Endodermal cell (in vitro differentiated cells): ENCODE data around the gene EGFLAM. TPM values are rescaled to one million over a fixed set of nuclear protein-coding genes. Genes with fewer than 3 reads are reported as not detected.
A peak's percentile ranks its signal among the peaks of the same experiment; 100 is the strongest.

Experiments
- DNase-seq: peaks from one replicate; pipeline ENCODE4 v3.0.0-alpha.2; 2017
- H3K27ac ChIP-seq: 2 replicates; pipeline ENCODE4 v1.5.1; 2013; ENCODE audit warnings: mild to moderate bottlenecking, low read depth, low read length, moderate library complexity
- H3K27me3 ChIP-seq: 2 replicates; pipeline ENCODE4 v1.6.1; 2013; ENCODE audit warnings: mild to moderate bottlenecking, low read length, moderate library complexity; ENCODE audit not compliant: insufficient read depth, control insufficient read depth, poor library complexity, severe bottlenecking
- H3K36me3 ChIP-seq: 2 replicates; pipeline ENCODE4 v1.7.0; 2013; ENCODE audit warnings: mild to moderate bottlenecking, low read length, moderate library complexity; ENCODE audit not compliant: control insufficient read depth, insufficient read depth
- H3K4me1 ChIP-seq: one replicate; pipeline ENCODE4 v1.7.0; 2013; ENCODE audit warnings: low read length; ENCODE audit not compliant: control insufficient read depth, insufficient read depth
- H3K4me3 ChIP-seq: 2 replicates; pipeline ENCODE4 v1.5.1; 2013; ENCODE audit warnings: mild to moderate bottlenecking, low read length, moderate library complexity
- H3K9ac ChIP-seq: 2 replicates; pipeline ENCODE4 v1.6.1; 2013; ENCODE audit warnings: mild to moderate bottlenecking, low read length, moderate library complexity; ENCODE audit not compliant: poor library complexity, severe bottlenecking; ENCODE audit errors: extremely low read depth
- H3K9me3 ChIP-seq: 2 replicates; pipeline ENCODE4 v1.6.1; 2013; ENCODE audit warnings: mild to moderate bottlenecking, low read length, moderate library complexity; ENCODE audit not compliant: control insufficient read depth
- H3K27ac Mint-ChIP-seq: 2 replicates; pipeline ENCODE4 v1.8.0; 2020; ENCODE audit warnings: mixed read lengths
- H3K27me3 Mint-ChIP-seq: 2 replicates; pipeline ENCODE4 v1.8.0; 2021; ENCODE audit warnings: mild to moderate bottlenecking, mixed read lengths; ENCODE audit not compliant: insufficient read depth
- H3K36me3 Mint-ChIP-seq: 2 replicates; pipeline ENCODE4 v1.8.0; 2020; ENCODE audit warnings: low read depth, mixed read lengths
- H3K4me1 Mint-ChIP-seq: 2 replicates; pipeline ENCODE4 v1.8.0; 2020; ENCODE audit warnings: mixed read lengths
- H3K4me3 Mint-ChIP-seq: 2 replicates; pipeline ENCODE4 v1.8.0; 2020; ENCODE audit warnings: mild to moderate bottlenecking, moderate library complexity, mixed read lengths
- H3K9me3 Mint-ChIP-seq: 2 replicates; pipeline ENCODE4 v1.8.0; 2020; ENCODE audit warnings: mild to moderate bottlenecking, mixed read lengths
- WGBS, 2 experiments: methylation state at CpG; one replicate each; pipeline versions ENCODE4 v1.1.5 to v1.1.7; 2013; ENCODE audit warnings: missing lambda C conversion rate in 2 of 2, mixed read lengths in 1 of 2; ENCODE audit not compliant: insufficient coverage in 1 of 2, insufficient read length in 1 of 2; 5-methylcytosine and 5-hydroxymethylcytosine counted together
- total RNA-seq, 2 donors: library from RNA; stranded (reverse); fragmentation: NEBNext Ultra II Directional in 1 of 2; extraction: Animal tissue kit (Norgen Biotek cat#: 25700) in 1 of 2; gene quantifications; 2 replicates in 1 of 2; 3 replicates in 1 of 2; pipeline ENCODE4 v1.2.1, GENCODE V29; 2021
- TF ChIP-seq, protein P1 (sequence below): fragments of 200-600 bp; sonication (generic); conservative IDR thresholded peaks from 2 replicates; pipeline ENCODE4 v1.5.0; 2021; ENCODE audit warnings: antibody characterized with exemption, mild to moderate bottlenecking

Gene EGFLAM
- total RNA-seq, 2 donors from 2014 or later: 4.4 to 8.8 TPM

DNA sequence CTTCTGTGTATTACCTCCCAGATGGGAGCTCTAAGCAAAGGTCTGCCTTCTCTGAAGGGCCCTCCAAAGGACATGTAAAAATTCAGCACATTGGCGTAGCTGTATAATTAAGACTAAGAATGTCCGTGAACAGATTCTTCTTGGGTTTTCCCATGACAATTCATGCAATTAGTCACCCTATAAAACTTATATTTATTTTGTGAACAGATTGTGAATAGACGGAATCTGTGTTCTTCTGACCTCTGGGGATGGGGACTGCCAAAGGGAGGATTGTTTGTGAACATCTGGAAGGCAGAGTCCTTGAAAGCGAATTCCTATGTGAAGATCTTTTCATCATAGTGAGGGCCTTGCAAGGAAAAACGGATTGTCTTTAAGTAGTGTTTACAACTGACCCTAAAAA is 111.3 kb downstream of the EGFLAM start:
- H3K36me3 Mint-ChIP-seq: no peaks in the 10 kb centered on the region
- H3K4me3 ChIP-seq: peak overlapping the region; percentile 26

DNA sequence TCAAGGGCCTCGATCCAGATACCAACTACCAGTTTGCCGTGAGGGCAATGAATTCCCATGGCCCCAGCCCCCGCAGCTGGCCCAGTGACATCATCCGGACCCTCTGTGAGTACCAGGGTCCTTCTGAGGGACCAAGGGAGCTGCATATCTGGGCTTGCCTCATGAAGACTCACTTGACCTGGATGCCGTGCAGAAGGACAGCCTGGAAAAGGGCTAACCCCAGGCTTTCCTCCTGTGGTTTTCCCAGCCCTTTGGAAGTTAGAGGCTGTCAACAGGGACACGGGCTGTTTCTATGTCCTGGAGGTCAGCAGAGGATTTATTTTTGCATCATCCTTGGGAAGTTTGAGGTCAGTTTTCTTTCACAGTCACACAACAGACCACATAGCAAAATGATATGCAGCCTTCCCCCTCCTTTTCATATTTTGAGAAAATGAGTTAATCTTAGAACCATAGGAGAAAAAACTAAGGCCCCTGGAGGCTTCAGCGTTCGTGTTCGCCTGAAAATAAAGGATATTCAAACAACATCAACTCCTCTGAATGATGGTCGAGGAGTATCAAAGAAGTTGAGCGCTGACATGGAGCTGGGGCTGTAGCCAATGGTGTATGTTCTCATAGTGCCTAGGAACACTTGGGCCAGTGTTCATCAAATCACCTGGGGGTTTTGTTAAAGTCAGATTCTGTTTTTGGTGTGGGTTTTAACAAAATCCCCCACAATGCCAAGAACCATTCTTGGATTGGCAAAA is 112.2 kb downstream of the EGFLAM start:
- 93 to 96% methylated on average over 10 to 11 of the region's 11 CpGs for WGBS, 2 experiments
- Histone ChIP-seq H3K4me1 (peaks cover 26% of the 10 kb centered on the region), H3K27ac (no peak overlapping the region), H3K9ac (no peak overlapping the region), H3K36me3 (no peaks in the 10 kb centered on the region), H3K9me3 (no peaks in the 10 kb centered on the region), H3K27me3 (no peaks in the 10 kb centered on the region), H3K4me3 (peak overlapping the region; percentile 26)
- H3K4me1 Mint-ChIP-seq: peaks cover 67% of the 10 kb centered on the region
- no peak for DNase-seq
- no peaks in the 10 kb centered on the region for H3K36me3 Mint-ChIP-seq
- H3K4me3 Mint-ChIP-seq: no peak overlapping the region
- no peak overlapping the region for H3K27ac Mint-ChIP-seq
- H3K9me3 Mint-ChIP-seq: no peaks in the 10 kb centered on the region
- TF ChIP-seq, protein P1, sequence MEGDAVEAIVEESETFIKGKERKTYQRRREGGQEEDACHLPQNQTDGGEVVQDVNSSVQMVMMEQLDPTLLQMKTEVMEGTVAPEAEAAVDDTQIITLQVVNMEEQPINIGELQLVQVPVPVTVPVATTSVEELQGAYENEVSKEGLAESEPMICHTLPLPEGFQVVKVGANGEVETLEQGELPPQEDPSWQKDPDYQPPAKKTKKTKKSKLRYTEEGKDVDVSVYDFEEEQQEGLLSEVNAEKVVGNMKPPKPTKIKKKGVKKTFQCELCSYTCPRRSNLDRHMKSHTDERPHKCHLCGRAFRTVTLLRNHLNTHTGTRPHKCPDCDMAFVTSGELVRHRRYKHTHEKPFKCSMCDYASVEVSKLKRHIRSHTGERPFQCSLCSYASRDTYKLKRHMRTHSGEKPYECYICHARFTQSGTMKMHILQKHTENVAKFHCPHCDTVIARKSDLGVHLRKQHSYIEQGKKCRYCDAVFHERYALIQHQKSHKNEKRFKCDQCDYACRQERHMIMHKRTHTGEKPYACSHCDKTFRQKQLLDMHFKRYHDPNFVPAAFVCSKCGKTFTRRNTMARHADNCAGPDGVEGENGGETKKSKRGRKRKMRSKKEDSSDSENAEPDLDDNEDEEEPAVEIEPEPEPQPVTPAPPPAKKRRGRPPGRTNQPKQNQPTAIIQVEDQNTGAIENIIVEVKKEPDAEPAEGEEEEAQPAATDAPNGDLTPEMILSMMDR: no peak
- H3K27me3 Mint-ChIP-seq: no peaks in the 10 kb centered on the region

More for the DNA sequence above, 111.3 kb downstream of the EGFLAM start:
- Histone ChIP-seq H3K27ac (no peak overlapping the region), H3K9ac (no peak overlapping the region), H3K9me3 (no peaks in the 10 kb centered on the region), H3K27me3 (no peaks in the 10 kb centered on the region), H3K36me3 (no peaks in the 10 kb centered on the region), H3K4me1 (peaks cover 26% of the 10 kb centered on the region)
- Mint-ChIP-seq H3K27ac (peak overlapping the region; percentile 61), H3K9me3 (no peaks in the 10 kb centered on the region), H3K4me1 (peaks cover 65% of the 10 kb centered on the region), H3K27me3 (no peaks in the 10 kb centered on the region), H3K4me3 (no peak overlapping the region)
- TF ChIP-seq, protein P1: no peak
- WGBS, 2 experiments: 77 to 84% methylated on average over 3 to 5 of the region's 5 CpGs
- DNase-seq: no peak

DNA sequence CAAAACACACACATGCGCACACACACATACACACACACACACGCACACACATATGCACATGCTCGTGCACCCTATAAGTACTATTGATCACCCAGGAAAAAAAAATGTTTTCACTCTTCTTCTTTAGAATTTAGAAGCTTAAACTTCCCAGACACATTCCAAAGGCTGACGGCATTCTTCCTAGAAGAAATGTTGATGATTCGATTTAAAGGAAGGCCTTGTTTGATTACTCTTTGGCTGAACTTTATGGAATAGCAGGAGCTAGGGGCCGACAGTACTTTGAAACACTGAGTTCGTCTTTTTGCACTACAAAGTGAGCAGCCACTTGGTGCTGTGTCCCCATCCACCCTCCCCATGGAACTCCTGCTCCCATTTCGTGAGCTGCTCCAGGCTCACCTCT is 113.2 kb downstream of the EGFLAM start:
- no peaks in the 10 kb centered on the region for H3K9me3 ChIP-seq
- Mint-ChIP-seq H3K27me3 (no peaks in the 10 kb centered on the region), H3K4me3 (no peak overlapping the region), H3K4me1 (peaks cover 72% of the 10 kb centered on the region), H3K36me3 (no peaks in the 10 kb centered on the region), H3K9me3 (no peaks in the 10 kb centered on the region), H3K27ac (no peak overlapping the region)
- H3K4me3 ChIP-seq: no peak overlapping the region
- no peak for DNase-seq
- no peaks in the 10 kb centered on the region for H3K36me3 ChIP-seq
- WGBS, 2 experiments: 89 to 95% methylated on average over 5 to 8 of the region's 8 CpGs
- no peak overlapping the region for H3K27ac ChIP-seq
- no peak overlapping the region for H3K9ac ChIP-seq
- TF ChIP-seq, protein P1: no peak
- no peaks in the 10 kb centered on the region for H3K27me3 ChIP-seq
- peaks cover 33% of the 10 kb centered on the region for H3K4me1 ChIP-seq
